Measurements from ENCODE around the gene STOX2. TPM values are rescaled to one million over a fixed set of nuclear protein-coding genes. Genes with fewer than 3 reads are reported as not detected.

STOX2 gene
- not detected for total RNA-seq

GRCh38 chr4:183905081-183905592, at the start of gene STOX2:
Gene STOX2, plus strand, starts transcription at chr4:183905307. Its CDS starts 1,484 bp downstream, at chr4:183906791.
- H3K9me3 Mint-ChIP-seq, result peaks cover 4% of the 10 kb centered on the region
- ATAC-seq (replicated peaks), result no peak
- peak within 1 kb of the TSS; percentile 30 for H3K4me3 Mint-ChIP-seq
- H3K4me1 Mint-ChIP-seq, result no peaks in the 10 kb centered on the region
- H3K36me3 Mint-ChIP-seq (ENCODE audit: low read depth), result no peaks in the 10 kb centered on the region
- no peak within 1 kb of the TSS for H3K27ac Mint-ChIP-seq
- H3K27me3 Mint-ChIP-seq, result peaks cover 56% of the 10 kb centered on the region

- Mint-ChIP-seq H3K9me3 (no peaks in the 10 kb centered on the region), H3K4me1 (no peaks in the 10 kb centered on the region), H3K36me3 (ENCODE audit: low read depth) (no peaks in the 10 kb centered on the region), H3K4me3 (no peak overlapping the region), H3K27me3 (peaks cover 34% of the 10 kb centered on the region), H3K27ac (no peak overlapping the region)
- ATAC-seq (replicated peaks), result no peak
Measured at GRCh38 chr4:183855323-183856190, 49.5 kb upstream of the STOX2 start.

GRCh38 chr4:183857040-183857439, 48.1 kb upstream of the STOX2 start:
- H3K4me1 Mint-ChIP-seq, result no peaks in the 10 kb centered on the region
- H3K36me3 Mint-ChIP-seq (ENCODE audit: low read depth), result no peaks in the 10 kb centered on the region
- H3K4me3 Mint-ChIP-seq, result no peak overlapping the region
- no peak overlapping the region for H3K27ac Mint-ChIP-seq
- ATAC-seq (replicated peaks), result no peak
- no peaks in the 10 kb centered on the region for H3K9me3 Mint-ChIP-seq
- H3K27me3 Mint-ChIP-seq, result peaks cover 27% of the 10 kb centered on the region

- H3K4me3 Mint-ChIP-seq, result no peak overlapping the region
- H3K4me1 Mint-ChIP-seq, result no peaks in the 10 kb centered on the region
- H3K27ac Mint-ChIP-seq, result no peak overlapping the region
- peaks cover 27% of the 10 kb centered on the region for H3K27me3 Mint-ChIP-seq
- H3K9me3 Mint-ChIP-seq, result no peaks in the 10 kb centered on the region
- no peaks in the 10 kb centered on the region for H3K36me3 Mint-ChIP-seq (ENCODE audit: low read depth)
- no peak for ATAC-seq (replicated peaks)
Measured at GRCh38 chr4:183858011-183858615, 47.0 kb upstream of the STOX2 start.

- Mint-ChIP-seq H3K27me3 (peaks cover 32% of the 10 kb centered on the region), H3K9me3 (no peaks in the 10 kb centered on the region), H3K4me3 (no peak overlapping the region), H3K4me1 (no peaks in the 10 kb centered on the region), H3K27ac (no peak overlapping the region), H3K36me3 (ENCODE audit: low read depth) (no peaks in the 10 kb centered on the region)
- no peak for ATAC-seq (replicated peaks)
Measured at GRCh38 chr4:183860119-183860518, 45.0 kb upstream of the STOX2 start.

- H3K27me3 Mint-ChIP-seq, result peaks cover 31% of the 10 kb centered on the region
- H3K4me1 Mint-ChIP-seq, result no peaks in the 10 kb centered on the region
- no peak for ATAC-seq (replicated peaks)
- H3K9me3 Mint-ChIP-seq, result no peaks in the 10 kb centered on the region
- no peaks in the 10 kb centered on the region for H3K36me3 Mint-ChIP-seq (ENCODE audit: low read depth)
- no peak overlapping the region for H3K4me3 Mint-ChIP-seq
- H3K27ac Mint-ChIP-seq, result no peak overlapping the region
Measured at GRCh38 chr4:183860731-183861130, 44.4 kb upstream of the STOX2 start.

GRCh38 chr4:183861426-183861825, 43.7 kb upstream of the STOX2 start:
- H3K4me3 Mint-ChIP-seq, result no peak overlapping the region
- no peaks in the 10 kb centered on the region for H3K4me1 Mint-ChIP-seq
- no peak for ATAC-seq (replicated peaks)
- no peak overlapping the region for H3K27ac Mint-ChIP-seq
- H3K9me3 Mint-ChIP-seq, result no peaks in the 10 kb centered on the region
- H3K36me3 Mint-ChIP-seq (ENCODE audit: low read depth), result no peaks in the 10 kb centered on the region
- H3K27me3 Mint-ChIP-seq, result peaks cover 33% of the 10 kb centered on the region

GRCh38 chr4:183863155-183863825, 41.8 kb upstream of the STOX2 start:
- H3K9me3 Mint-ChIP-seq, result no peaks in the 10 kb centered on the region
- ATAC-seq (replicated peaks), result no peak
- no peaks in the 10 kb centered on the region for H3K4me1 Mint-ChIP-seq
- H3K27ac Mint-ChIP-seq, result no peak overlapping the region
- peaks cover 25% of the 10 kb centered on the region for H3K27me3 Mint-ChIP-seq
- no peaks in the 10 kb centered on the region for H3K36me3 Mint-ChIP-seq (ENCODE audit: low read depth)
- H3K4me3 Mint-ChIP-seq, result no peak overlapping the region

- no peaks in the 10 kb centered on the region for H3K36me3 Mint-ChIP-seq (ENCODE audit: low read depth)
- no peak overlapping the region for H3K4me3 Mint-ChIP-seq
- peaks cover 17% of the 10 kb centered on the region for H3K27me3 Mint-ChIP-seq
Measured at GRCh38 chr4:183867247-183867646, 37.9 kb upstream of the STOX2 start.

GRCh38 chr4:183870997-183871396, 34.1 kb upstream of the STOX2 start:
- Mint-ChIP-seq H3K36me3 (ENCODE audit: low read depth) (no peaks in the 10 kb centered on the region), H3K9me3 (no peaks in the 10 kb centered on the region), H3K27ac (no peak overlapping the region), H3K4me1 (no peaks in the 10 kb centered on the region), H3K27me3 (peaks cover 7% of the 10 kb centered on the region), H3K4me3 (no peak overlapping the region)
- no peak for ATAC-seq (replicated peaks)

More at GRCh38 chr4:183867247-183867646, 37.9 kb upstream of the STOX2 start:
- Mint-ChIP-seq H3K4me1 (no peaks in the 10 kb centered on the region), H3K27ac (no peak overlapping the region), H3K9me3 (no peaks in the 10 kb centered on the region)
- ATAC-seq (replicated peaks), result no peak

- Mint-ChIP-seq H3K36me3 (ENCODE audit: low read depth) (no peaks in the 10 kb centered on the region), H3K4me1 (no peaks in the 10 kb centered on the region), H3K27me3 (peaks cover 7% of the 10 kb centered on the region), H3K9me3 (no peaks in the 10 kb centered on the region), H3K27ac (no peak overlapping the region), H3K4me3 (no peak overlapping the region)
- ATAC-seq (replicated peaks), result no peak
Measured at GRCh38 chr4:183871581-183871980, 33.5 kb upstream of the STOX2 start.

- peaks cover 7% of the 10 kb centered on the region for H3K27me3 Mint-ChIP-seq
- no peak overlapping the region for H3K4me3 Mint-ChIP-seq
- H3K9me3 Mint-ChIP-seq, result no peaks in the 10 kb centered on the region
- no peak for ATAC-seq (replicated peaks)
- H3K36me3 Mint-ChIP-seq (ENCODE audit: low read depth), result no peaks in the 10 kb centered on the region
- H3K27ac Mint-ChIP-seq, result no peak overlapping the region
- H3K4me1 Mint-ChIP-seq, result no peaks in the 10 kb centered on the region
Measured at GRCh38 chr4:183872531-183872930, 32.6 kb upstream of the STOX2 start.

GRCh38 chr4:183873409-183874185, 31.5 kb upstream of the STOX2 start:
- peaks cover 4% of the 10 kb centered on the region for H3K27me3 Mint-ChIP-seq
- ATAC-seq (replicated peaks), result no peak
- H3K27ac Mint-ChIP-seq, result no peak overlapping the region
- no peaks in the 10 kb centered on the region for H3K36me3 Mint-ChIP-seq (ENCODE audit: low read depth)
- H3K9me3 Mint-ChIP-seq, result no peaks in the 10 kb centered on the region
- H3K4me3 Mint-ChIP-seq, result no peak overlapping the region
- H3K4me1 Mint-ChIP-seq, result no peaks in the 10 kb centered on the region

- Mint-ChIP-seq H3K4me3 (no peak overlapping the region), H3K9me3 (no peaks in the 10 kb centered on the region), H3K27ac (no peak overlapping the region), H3K27me3 (peaks cover 11% of the 10 kb centered on the region), H3K4me1 (no peaks in the 10 kb centered on the region), H3K36me3 (ENCODE audit: low read depth) (no peaks in the 10 kb centered on the region)
- ATAC-seq (replicated peaks), result no peak
Measured at GRCh38 chr4:183875251-183875825, 29.8 kb upstream of the STOX2 start.
